Activated B cell treated with CpG ODN at 0.5 μM for 24 hours (primary cell): Measurements from ENCODE around the gene MLLT10. TPM values are rescaled to one million over a fixed set of nuclear protein-coding genes. Genes with fewer than 3 reads are reported as not detected.

Source experiments
- ATAC-seq: fragments of 200-7000 bp; cut with Tn5 transposase; one replicate; pipeline ENCODE4 v1.10.0; 2021; ENCODE audit warnings: low read depth, mild to moderate bottlenecking, moderate library complexity
- CTCF ChIA-PET: fragments of 350-600 bp; sonication (Branson Sonifier 250); formaldehyde crosslinking; loops from one replicate; lab custom pipeline; 2021; ENCODE audit warnings: antibody characterized with exemption; lab: Charles Lee
- POLR2A ChIA-PET: fragments of 350-600 bp; sonication (Branson Sonifier 250); formaldehyde crosslinking; loops from one replicate; lab custom pipeline; 2021; ENCODE audit warnings: antibody characterized with exemption; lab: Charles Lee
- DNase-seq: peaks from one replicate; pipeline ENCODE4 v3.0.0; 2022
- H3K27ac Mint-ChIP-seq: one replicate; pipeline ENCODE4 v1.8.0; 2020; ENCODE audit warnings: mixed read lengths
- H3K27me3 Mint-ChIP-seq: one replicate; pipeline ENCODE4 v1.8.0; 2021; ENCODE audit warnings: mixed read lengths
- H3K36me3 Mint-ChIP-seq: one replicate; pipeline ENCODE4 v1.8.0; 2021; ENCODE audit warnings: low read depth, mixed read lengths
- H3K4me1 Mint-ChIP-seq: one replicate; pipeline ENCODE4 v1.8.0; 2021; ENCODE audit warnings: mixed read lengths
- H3K4me3 Mint-ChIP-seq: one replicate; pipeline ENCODE4 v1.8.0; 2020; ENCODE audit warnings: mild to moderate bottlenecking, mixed read lengths
- H3K9me3 Mint-ChIP-seq: one replicate; pipeline ENCODE4 v1.8.0; 2020; ENCODE audit warnings: mixed read lengths
- intact Hi-C: fragments of 100-400 bp; cut with micrococcal nuclease; formaldehyde crosslinking; loops from one replicate; pipeline ENCODE4 v1.15.1; 2024
- total RNA-seq: library from RNA; stranded (reverse); gene quantifications from 2 replicates; pipeline ENCODE4 v1.2.3, GENCODE V29; 2022
- TF ChIP-seq, protein P1 (sequence below): fragments of 200-600 bp; IDR thresholded peaks from one replicate; pipeline ENCODE4 v1.8.0; 2022; ENCODE audit warnings: antibody characterized with exemption, mild to moderate bottlenecking

MLLT10 gene
- total RNA-seq, 1 donor from 2014 or later, result 48.7 TPM

GRCh38 chr10:21513405-21513788 is 20.6 kb upstream of the MLLT10 start:
- CTCF ChIA-PET, result no interaction called here
- Mint-ChIP-seq H3K9me3 (no peaks in the 10 kb centered on the region), H3K27me3 (peaks cover 59% of the 10 kb centered on the region), H3K4me3 (no peak overlapping the region), H3K4me1 (peaks cover 21% of the 10 kb centered on the region), H3K36me3 (no peaks in the 10 kb centered on the region), H3K27ac (no peak overlapping the region)
- ATAC-seq (no peak), DNase-seq (no peak)
- intact Hi-C loops, result no loop called here
- POLR2A ChIA-PET, result no interaction called here
- TF ChIP-seq, protein P1, sequence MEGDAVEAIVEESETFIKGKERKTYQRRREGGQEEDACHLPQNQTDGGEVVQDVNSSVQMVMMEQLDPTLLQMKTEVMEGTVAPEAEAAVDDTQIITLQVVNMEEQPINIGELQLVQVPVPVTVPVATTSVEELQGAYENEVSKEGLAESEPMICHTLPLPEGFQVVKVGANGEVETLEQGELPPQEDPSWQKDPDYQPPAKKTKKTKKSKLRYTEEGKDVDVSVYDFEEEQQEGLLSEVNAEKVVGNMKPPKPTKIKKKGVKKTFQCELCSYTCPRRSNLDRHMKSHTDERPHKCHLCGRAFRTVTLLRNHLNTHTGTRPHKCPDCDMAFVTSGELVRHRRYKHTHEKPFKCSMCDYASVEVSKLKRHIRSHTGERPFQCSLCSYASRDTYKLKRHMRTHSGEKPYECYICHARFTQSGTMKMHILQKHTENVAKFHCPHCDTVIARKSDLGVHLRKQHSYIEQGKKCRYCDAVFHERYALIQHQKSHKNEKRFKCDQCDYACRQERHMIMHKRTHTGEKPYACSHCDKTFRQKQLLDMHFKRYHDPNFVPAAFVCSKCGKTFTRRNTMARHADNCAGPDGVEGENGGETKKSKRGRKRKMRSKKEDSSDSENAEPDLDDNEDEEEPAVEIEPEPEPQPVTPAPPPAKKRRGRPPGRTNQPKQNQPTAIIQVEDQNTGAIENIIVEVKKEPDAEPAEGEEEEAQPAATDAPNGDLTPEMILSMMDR, result no peak

GRCh38 chr10:21514129-21514817 is 19.8 kb upstream of the MLLT10 start:
- H3K4me3 Mint-ChIP-seq, result no peak overlapping the region
- H3K27me3 Mint-ChIP-seq, result peaks cover 64% of the 10 kb centered on the region
- no peak overlapping the region for H3K27ac Mint-ChIP-seq
- intact Hi-C loops, result no loop called here
- CTCF ChIA-PET, result no interaction called here
- no peaks in the 10 kb centered on the region for H3K9me3 Mint-ChIP-seq
- no peak for ATAC-seq
- TF ChIP-seq, protein P1, result no peak
- POLR2A ChIA-PET, result interaction anchor here (0.7 kb wide), 2 partner anchors 10 to 64 kb away, joined by 3 to 5 read pairs; no protein-coding TSS in a partner anchor
- H3K36me3 Mint-ChIP-seq, result no peaks in the 10 kb centered on the region
- H3K4me1 Mint-ChIP-seq, result peaks cover 27% of the 10 kb centered on the region
- DNase-seq, result no peak

GRCh38 chr10:21514818-21515351 is 19.1 kb upstream of the MLLT10 start:
- POLR2A ChIA-PET, result interaction anchor here (0.7 kb wide), 2 partner anchors 10 to 63 kb away, joined by 3 to 5 read pairs; no protein-coding TSS in a partner anchor

DNA sequence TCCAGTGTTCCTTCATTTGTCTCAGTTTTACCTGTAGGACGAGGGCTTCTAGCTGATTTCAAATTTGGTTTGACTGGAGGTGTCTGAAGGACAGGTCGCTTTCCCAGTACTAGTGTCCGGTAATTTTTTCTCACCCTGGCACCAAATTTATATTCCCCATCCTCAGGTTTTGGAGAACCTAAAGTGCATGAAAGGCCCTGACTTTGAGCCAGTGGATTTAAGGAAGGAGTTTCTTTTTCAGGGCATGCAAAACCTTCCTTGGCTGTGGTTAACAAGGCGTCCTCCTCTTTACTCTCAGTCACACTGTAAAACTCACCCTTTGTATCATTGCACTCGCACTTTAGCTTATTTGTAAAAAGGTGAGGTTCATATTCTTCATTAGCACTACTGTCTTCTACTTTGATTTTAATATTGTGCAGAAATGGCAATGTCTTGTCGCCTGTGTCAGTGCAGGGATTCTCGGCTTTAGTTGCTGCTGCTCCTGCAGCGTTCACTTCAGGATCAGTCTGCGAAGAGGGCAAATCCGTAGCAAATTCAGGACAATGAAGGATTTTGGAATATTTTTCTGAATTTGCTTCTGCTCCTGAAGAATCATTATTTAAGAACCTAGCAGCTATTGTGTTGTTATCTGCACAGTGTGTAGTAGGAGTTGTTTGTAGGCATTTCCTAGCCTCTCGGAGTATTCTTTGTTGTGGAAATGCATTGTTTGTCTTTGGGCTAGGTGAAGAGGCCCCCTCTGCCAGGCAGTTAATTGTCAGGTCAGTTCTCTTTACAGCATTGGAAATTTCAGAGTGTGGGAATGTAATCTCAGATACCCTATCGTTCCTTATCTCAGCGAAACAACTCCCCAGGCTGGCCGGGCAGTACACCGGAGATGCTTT is 18.4 kb upstream of the MLLT10 start:
- Mint-ChIP-seq H3K27ac (no peak overlapping the region), H3K9me3 (no peaks in the 10 kb centered on the region), H3K36me3 (no peaks in the 10 kb centered on the region), H3K4me1 (peaks cover 37% of the 10 kb centered on the region), H3K4me3 (peak overlapping the region; percentile 66), H3K27me3 (peaks cover 73% of the 10 kb centered on the region)
- no peak for DNase-seq
- CTCF ChIA-PET, result interaction anchor here (1.4 kb wide), 2 partner anchors 19 to 478 kb away, joined by 4 to 6 read pairs; no protein-coding TSS in a partner anchor
- no peak for ATAC-seq
- POLR2A ChIA-PET, result interaction anchor here (1.5 kb wide), 1 partner anchor 19 kb away, joined by 10 read pairs; no protein-coding TSS in a partner anchor
- intact Hi-C loops, result loop anchor here (1.0 to 5.0 kb wide), 2 partner anchors 18 to 1657 kb away; no protein-coding TSS in a partner anchor
- TF ChIP-seq, protein P1, result no peak

More at GRCh38 chr10:21514818-21515351, 19.1 kb upstream of the MLLT10 start:
- TF ChIP-seq, protein P1, result no peak
- Mint-ChIP-seq H3K27ac (no peak overlapping the region), H3K36me3 (no peaks in the 10 kb centered on the region), H3K4me3 (no peak overlapping the region), H3K4me1 (peaks cover 33% of the 10 kb centered on the region), H3K9me3 (no peaks in the 10 kb centered on the region), H3K27me3 (peaks cover 69% of the 10 kb centered on the region)
- ATAC-seq (no peak), DNase-seq (no peak)
- CTCF ChIA-PET, result no interaction called here
- intact Hi-C loops, result loop anchor here (5.0 kb wide), 1 partner anchor 1657 kb away; no protein-coding TSS in a partner anchor
